Left lung (tissue), 10 donors: ENCODE measurements around the gene ROBO4. TPM values are rescaled to one million over a fixed set of nuclear protein-coding genes. Genes with fewer than 3 reads are reported as not detected.

Source experiments
- ATAC-seq: fragments of 200-7000 bp; cut with Tn5 transposase; one replicate; pipeline ENCODE4 v1.9.1; 2020; ENCODE audit warnings: moderate library complexity
- DNase-seq, 4 donors: peaks; one replicate each; pipeline ENCODE4 v3.0.0-alpha.2; 2013 to 2020
- H3K27ac ChIP-seq, 2 donors: fragments of 200-600 bp; sonication (generic) in 1 of 2; one replicate each; pipeline versions ENCODE4 v1.5.0 to v1.8.0; 2020 to 2021
- H3K27me3 ChIP-seq, 2 donors: fragments of 200-600 bp; sonication (generic) in 1 of 2; one replicate each; pipeline versions ENCODE4 v1.5.0 to v1.8.0; 2020 to 2021
- H3K36me3 ChIP-seq, 2 donors: fragments of 200-600 bp; sonication (generic) in 1 of 2; one replicate each; pipeline versions ENCODE4 v1.5.0 to v1.8.0; 2020 to 2021
- H3K4me1 ChIP-seq, 2 donors: fragments of 200-600 bp; one replicate each; pipeline ENCODE4 v1.8.0; 2021
- H3K4me3 ChIP-seq, 2 donors: fragments of 200-600 bp; sonication (generic) in 1 of 2; one replicate each; pipeline versions ENCODE4 v1.5.0 to v1.8.0; 2020 to 2021; ENCODE audit warnings: mild to moderate bottlenecking in 1 of 2
- H3K9me3 ChIP-seq, 2 donors: fragments of 200-600 bp; sonication (generic) in 1 of 2; one replicate each; pipeline versions ENCODE4 v1.5.0 to v1.8.0; 2020 to 2021
- intact Hi-C, 2 donors: fragments of 100-400 bp; cut with DNase I; formaldehyde crosslinking; loops; one replicate each; pipeline versions ENCODE4 v1.11.2 to v1.14.2; 2022
- polyA plus RNA-seq, 6 donors: library from polyadenylated mRNA; unstranded; fragments of 120-200 nt; gene quantifications; one replicate each; pipeline ENCODE4 v1.2.1, GENCODE V29; 2013; ENCODE audit not compliant: insufficient read length in 6 of 6
- total RNA-seq, 2 donors: library from RNA; stranded (reverse); fragmentation: NEBNext Ultra II Directional; extraction: Animal tissue kit (Norgen Biotek cat#: 25700); gene quantifications; one replicate each; pipeline ENCODE4 v1.2.1, GENCODE V29; 2021
- TF ChIP-seq, protein P1 (sequence below), 2 donors: fragments of 200-600 bp; sonication (generic) in 1 of 2; IDR thresholded peaks; one replicate each; pipeline versions ENCODE4 v1.5.0 to v1.8.0; 2021; ENCODE audit warnings: antibody characterized with exemption in 2 of 2
- donor health status: DM: no; HTN: yes; CAD: no.
- donor health status: DM: no; HTN: no; CAD: no.

The ROBO4 gene
- total and polyA plus RNA-seq, 8 donors = 31.1 to 61.9 (median 44.1) TPM

DNA sequence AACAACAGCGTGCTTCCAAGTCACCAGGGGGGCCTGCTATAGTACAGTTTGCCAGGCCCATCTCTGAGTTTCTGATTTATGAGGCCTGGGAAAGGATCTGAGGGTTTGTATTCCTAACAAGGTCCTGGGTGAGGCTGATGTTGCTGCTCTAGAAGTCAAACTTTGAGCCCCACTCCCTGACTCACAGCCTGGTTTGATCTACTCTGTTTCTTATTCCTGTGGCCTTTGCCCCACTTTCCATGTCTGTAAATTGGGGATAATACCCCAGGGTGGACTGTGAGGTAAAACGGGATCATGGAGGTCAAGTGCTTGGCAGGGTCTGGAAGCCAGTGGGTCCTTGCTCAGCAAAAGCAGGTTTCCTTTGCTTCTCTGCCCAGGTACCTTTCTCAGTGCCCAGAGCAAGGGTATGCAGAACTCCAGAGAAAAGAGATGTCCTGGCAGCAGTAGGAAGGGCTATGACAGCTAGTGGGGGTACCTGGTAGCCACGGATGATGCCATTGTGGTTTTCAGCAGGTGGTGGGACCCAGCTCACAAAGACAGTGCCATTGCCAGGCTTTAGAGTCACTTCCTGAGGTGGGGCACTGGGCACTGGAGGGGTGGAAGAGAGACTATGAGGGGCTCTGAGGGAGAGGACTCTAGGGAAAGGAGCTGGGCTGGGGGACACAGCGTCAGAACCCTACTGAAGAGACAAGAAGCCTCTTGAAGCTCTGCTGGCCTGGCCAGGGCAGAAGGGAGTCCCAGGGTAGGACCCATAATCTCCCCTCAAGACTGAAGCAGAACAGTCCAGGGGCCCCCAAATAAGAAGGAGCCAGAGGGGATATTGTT, 2.8 kb downstream of the ROBO4 start:
- TF ChIP-seq, protein P1, sequence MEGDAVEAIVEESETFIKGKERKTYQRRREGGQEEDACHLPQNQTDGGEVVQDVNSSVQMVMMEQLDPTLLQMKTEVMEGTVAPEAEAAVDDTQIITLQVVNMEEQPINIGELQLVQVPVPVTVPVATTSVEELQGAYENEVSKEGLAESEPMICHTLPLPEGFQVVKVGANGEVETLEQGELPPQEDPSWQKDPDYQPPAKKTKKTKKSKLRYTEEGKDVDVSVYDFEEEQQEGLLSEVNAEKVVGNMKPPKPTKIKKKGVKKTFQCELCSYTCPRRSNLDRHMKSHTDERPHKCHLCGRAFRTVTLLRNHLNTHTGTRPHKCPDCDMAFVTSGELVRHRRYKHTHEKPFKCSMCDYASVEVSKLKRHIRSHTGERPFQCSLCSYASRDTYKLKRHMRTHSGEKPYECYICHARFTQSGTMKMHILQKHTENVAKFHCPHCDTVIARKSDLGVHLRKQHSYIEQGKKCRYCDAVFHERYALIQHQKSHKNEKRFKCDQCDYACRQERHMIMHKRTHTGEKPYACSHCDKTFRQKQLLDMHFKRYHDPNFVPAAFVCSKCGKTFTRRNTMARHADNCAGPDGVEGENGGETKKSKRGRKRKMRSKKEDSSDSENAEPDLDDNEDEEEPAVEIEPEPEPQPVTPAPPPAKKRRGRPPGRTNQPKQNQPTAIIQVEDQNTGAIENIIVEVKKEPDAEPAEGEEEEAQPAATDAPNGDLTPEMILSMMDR (IDR thresholded peaks at IDR 0.05) = no peak
- intact Hi-C loops = no loop called here
- no peaks in the 10 kb centered on the region for H3K36me3 ChIP-seq
- no peaks in the 10 kb centered on the region for H3K9me3 ChIP-seq
- DNase-seq = no peak
- no peak for ATAC-seq
- peak overlapping the region in 1 of 2 donors; percentile 43 for H3K27ac ChIP-seq
- peaks cover 4 to 16% of the 10 kb centered on the region in 2 donors for H3K4me1 ChIP-seq
- H3K4me3 ChIP-seq = peak overlapping the region in 1 of 2 donors; percentile 44
- H3K27me3 ChIP-seq = no peaks in the 10 kb centered on the region

DNA sequence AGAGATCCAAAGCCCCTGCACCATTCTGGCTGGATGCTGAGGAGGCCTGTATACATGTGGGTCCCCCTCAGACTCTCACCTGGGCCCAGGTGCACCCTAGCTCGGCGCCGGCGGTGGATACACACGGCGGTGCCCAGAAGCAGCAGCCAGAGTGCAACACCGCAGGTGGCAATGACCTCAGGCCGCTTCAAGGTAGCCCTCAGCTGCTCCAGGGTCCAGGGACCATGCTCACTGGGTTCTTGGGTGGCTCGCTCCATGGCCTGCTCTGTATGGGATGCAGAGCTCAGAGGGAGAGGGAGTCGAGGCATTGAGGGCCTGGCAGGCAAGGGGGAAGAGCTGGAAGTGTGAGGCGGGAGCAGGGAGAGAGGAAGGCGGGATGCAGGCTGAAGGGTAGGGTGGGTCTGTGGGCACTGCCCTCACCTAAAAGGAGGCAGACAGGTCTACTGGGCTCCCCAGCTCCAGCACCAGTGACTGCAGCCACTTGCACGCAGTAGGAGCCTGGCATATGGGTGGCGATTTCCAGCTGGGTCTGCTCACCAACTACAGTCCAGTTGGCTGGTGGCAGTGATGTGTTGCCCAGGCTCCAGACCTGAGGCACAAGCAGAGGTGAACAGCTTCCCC, 3.8 kb downstream of the ROBO4 start:
- DNase-seq = peak in 1 of 4 donors; percentile 59
- Histone ChIP-seq H3K36me3 (no peaks in the 10 kb centered on the region), H3K4me3 (no peak overlapping the region), H3K27me3 (no peaks in the 10 kb centered on the region), H3K27ac (peak overlapping the region in 1 of 2 donors; percentile 43), H3K4me1 (peaks cover 4 to 14% of the 10 kb centered on the region in 2 donors), H3K9me3 (no peaks in the 10 kb centered on the region)
- intact Hi-C loops = no loop called here
- TF ChIP-seq, protein P1 (IDR thresholded peaks at IDR 0.05) = no peak
- no peak for ATAC-seq

DNA sequence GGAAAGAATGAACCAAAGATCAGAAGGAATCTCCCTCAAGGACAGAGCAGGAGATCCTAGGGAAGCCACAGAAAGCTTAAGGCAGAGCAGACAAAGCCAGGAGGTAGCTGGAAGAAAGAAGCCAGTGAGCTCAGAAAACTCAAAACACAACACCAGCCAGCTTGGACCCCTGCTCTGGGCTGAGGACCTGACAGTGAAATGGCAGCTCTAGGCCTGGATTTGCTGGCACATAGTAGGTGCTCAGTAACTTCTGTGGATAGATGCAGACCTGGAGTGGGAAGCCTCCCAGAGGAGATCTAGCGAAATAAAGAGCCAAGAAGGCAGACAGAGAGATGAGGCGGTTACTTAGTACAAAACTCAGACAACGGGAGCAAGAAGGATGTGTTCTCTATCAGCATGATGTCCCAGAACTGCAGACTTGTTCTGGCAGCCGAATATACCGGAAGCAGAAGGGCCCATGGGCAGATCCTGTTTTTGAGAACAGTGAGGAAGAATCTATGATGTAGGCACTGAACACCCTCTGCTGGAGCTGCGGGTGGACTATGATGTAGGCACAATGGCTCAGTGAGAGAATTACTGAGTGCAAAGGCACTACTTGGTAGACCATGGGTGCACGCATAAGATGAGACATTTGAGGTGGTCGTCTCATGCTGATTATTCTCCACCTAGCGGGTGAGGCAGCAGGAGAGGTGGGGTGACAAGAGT, 4.8 kb downstream of the ROBO4 start:
- Histone ChIP-seq H3K36me3 (no peaks in the 10 kb centered on the region), H3K27ac (peak overlapping the region in 1 of 2 donors; percentile 0), H3K4me1 (peaks cover 0 to 14% of the 10 kb centered on the region in 2 donors), H3K27me3 (no peaks in the 10 kb centered on the region), H3K4me3 (no peak overlapping the region), H3K9me3 (no peaks in the 10 kb centered on the region)
- no peak for DNase-seq
- TF ChIP-seq, protein P1 (IDR thresholded peaks at IDR 0.05) = no peak
- ATAC-seq = no peak
- intact Hi-C loops = no loop called here

DNA sequence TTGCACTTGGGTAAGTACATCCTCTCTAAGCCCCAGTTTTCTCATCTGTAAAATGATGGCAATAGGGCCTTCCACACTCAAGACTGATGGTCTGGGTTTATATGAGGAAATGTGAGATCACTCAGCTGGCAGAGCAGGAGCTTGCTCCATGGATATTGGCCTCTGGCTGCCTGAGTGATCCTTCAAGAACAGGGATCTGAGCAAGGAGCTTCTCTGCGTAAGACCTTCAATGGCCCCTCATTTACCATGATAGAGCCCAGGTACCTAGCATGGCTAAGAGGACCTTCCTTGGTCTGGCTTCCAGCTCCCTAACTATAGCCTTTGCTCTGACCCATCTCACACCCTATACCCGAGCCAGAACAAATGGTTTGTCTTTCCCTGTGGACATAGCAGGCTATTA, 5.5 kb downstream of the ROBO4 start:
- H3K9me3 ChIP-seq = no peaks in the 10 kb centered on the region
- H3K36me3 ChIP-seq = no peaks in the 10 kb centered on the region
- ATAC-seq (no peak), DNase-seq (no peak)
- H3K27ac ChIP-seq = peak overlapping the region; percentile 0 to 19
- H3K4me3 ChIP-seq = no peak overlapping the region
- TF ChIP-seq, protein P1 (IDR thresholded peaks at IDR 0.05) = no peak
- H3K4me1 ChIP-seq = peaks cover 0 to 14% of the 10 kb centered on the region in 2 donors
- no peaks in the 10 kb centered on the region for H3K27me3 ChIP-seq
- intact Hi-C loops = no loop called here
